ENCODE measurements around the gene MED15. TPM values are rescaled to one million over a fixed set of nuclear protein-coding genes. Genes with fewer than 3 reads are reported as not detected.
"Not testable (repeated sequence)": the region's sequence is repeated elsewhere in the genome, so short reads cannot be mapped to it uniquely, and the experiment has no call there.

MED15 gene
- total RNA-seq, 1 donor = 44.2 TPM

GRCh38 chr22:20533879-20534265, 26.5 kb downstream of the MED15 start:
- no peak for DNase-seq (ENCODE audit: low read depth)
- no peak for TF ChIP-seq CTCF (IDR thresholded peaks at IDR 0.05; ENCODE audit: insufficient read depth, low read length)
- no peak overlapping the region for H3K4me3 ChIP-seq (ENCODE audit: low read depth, low read length)

- no peak for DNase-seq (ENCODE audit: low read depth)
- no peak overlapping the region for H3K4me3 ChIP-seq (ENCODE audit: low read depth, low read length)
- TF ChIP-seq CTCF (IDR thresholded peaks at IDR 0.05; ENCODE audit: insufficient read depth, low read length) = no peak
Observed at GRCh38 chr22:20536590-20537324, 29.3 kb downstream of the MED15 start.

- no peak overlapping the region for H3K4me3 ChIP-seq (ENCODE audit: low read depth, low read length)
- no peak for TF ChIP-seq CTCF (IDR thresholded peaks at IDR 0.05; ENCODE audit: insufficient read depth, low read length)
- no peak for DNase-seq (ENCODE audit: low read depth)
Observed at GRCh38 chr22:20537325-20537756, 29.9 kb downstream of the MED15 start.

GRCh38 chr22:20537983-20538382, 30.6 kb downstream of the MED15 start:
- no peak for TF ChIP-seq CTCF (IDR thresholded peaks at IDR 0.05; ENCODE audit: insufficient read depth, low read length)
- no peak for DNase-seq (ENCODE audit: low read depth)
- no peak overlapping the region for H3K4me3 ChIP-seq (ENCODE audit: low read depth, low read length)

- not testable (repeated sequence) for DNase-seq (ENCODE audit: low read depth); H3K4me3 ChIP-seq (ENCODE audit: low read depth, low read length)
Observed at GRCh38 chr22:20538875-20539274, 31.5 kb downstream of the MED15 start.

GRCh38 chr22:20542055-20542454, 34.6 kb downstream of the MED15 start:
- H3K4me3 ChIP-seq (ENCODE audit: low read depth, low read length) = no peak overlapping the region
- no peak for DNase-seq (ENCODE audit: low read depth)
- TF ChIP-seq CTCF (IDR thresholded peaks at IDR 0.05; ENCODE audit: insufficient read depth, low read length) = no peak

GRCh38 chr22:20542736-20543135, 35.3 kb downstream of the MED15 start:
- DNase-seq (ENCODE audit: low read depth) = no peak
- H3K4me3 ChIP-seq (ENCODE audit: low read depth, low read length) = no peak overlapping the region
- TF ChIP-seq CTCF (IDR thresholded peaks at IDR 0.05; ENCODE audit: insufficient read depth, low read length) = no peak

GRCh38 chr22:20545318-20545634, 37.9 kb downstream of the MED15 start:
- DNase-seq (ENCODE audit: low read depth); H3K4me3 ChIP-seq (ENCODE audit: low read depth, low read length): not testable (repeated sequence)

All from fibroblast of the aortic adventitia (primary cell).